NCI-H146 (cell line): ENCODE data around the gene TM6SF1.
"Not testable (repeated sequence)": the region's sequence is repeated elsewhere in the genome, so short reads cannot be mapped to it uniquely, and the experiment has no call there.

Source experiments
- DNase-seq: peaks from one replicate; lab custom pipeline; 2025; lab: John Stamatoyannopoulos, UW

TM6SF1 gene

GRCh38 chr15:83106994-83107840, at the start of gene TM6SF1:
TSS of gene TM6SF1 (plus strand) at chr15:83107645. CDS start at chr15:83107681, 36 bp downstream.
- DNase-seq = peak; percentile 37

- DNase-seq = no peak
Measured at GRCh38 chr15:83057696-83058376, 49.6 kb upstream of the TM6SF1 start.

GRCh38 chr15:83061680-83062079, 45.8 kb upstream of the TM6SF1 start:
- DNase-seq = no peak

GRCh38 chr15:83062768-83063180, 44.7 kb upstream of the TM6SF1 start:
- DNase-seq = no peak

- no peak for DNase-seq
Measured at GRCh38 chr15:83063551-83063950, 43.9 kb upstream of the TM6SF1 start.

- no peak for DNase-seq
Measured at GRCh38 chr15:83064859-83065258, 42.6 kb upstream of the TM6SF1 start.

- DNase-seq = no peak
Measured at GRCh38 chr15:83065431-83065830, 42.0 kb upstream of the TM6SF1 start.

GRCh38 chr15:83066034-83066733, 41.3 kb upstream of the TM6SF1 start:
- DNase-seq = peak; percentile 27

- DNase-seq = peak; percentile 90
Measured at GRCh38 chr15:83066734-83067637, 40.5 kb upstream of the TM6SF1 start, which contains the start of gene BTBD1. TSS of gene BTBD1 (minus strand) at chr15:83067252. CDS start at chr15:83067151, 101 bp downstream.

GRCh38 chr15:83067638-83067962, 39.8 kb upstream of the TM6SF1 start:
- no peak for DNase-seq

- DNase-seq = no peak
Measured at GRCh38 chr15:83068054-83068453, 39.4 kb upstream of the TM6SF1 start.

GRCh38 chr15:83069211-83069642, 38.2 kb upstream of the TM6SF1 start:
- not testable (repeated sequence) for DNase-seq

GRCh38 chr15:83077491-83078230, 29.8 kb upstream of the TM6SF1 start:
- DNase-seq = peak; percentile 22

- no peak for DNase-seq
Measured at GRCh38 chr15:83078712-83079111, 28.7 kb upstream of the TM6SF1 start.

GRCh38 chr15:83081256-83082014, 26.0 kb upstream of the TM6SF1 start:
- DNase-seq = no peak

- DNase-seq = no peak
Measured at GRCh38 chr15:83082730-83083386, 24.6 kb upstream of the TM6SF1 start.

GRCh38 chr15:83085461-83085860, 22.0 kb upstream of the TM6SF1 start:
- DNase-seq = not testable (repeated sequence)

- DNase-seq = not testable (repeated sequence)
Measured at GRCh38 chr15:83085864-83086552, 21.4 kb upstream of the TM6SF1 start.

GRCh38 chr15:83087576-83087975, 19.9 kb upstream of the TM6SF1 start:
- DNase-seq = no peak
